B cell (primary cell): ENCODE results near the gene CDKAL1. TPM values are rescaled to one million over a fixed set of nuclear protein-coding genes. Genes with fewer than 3 reads are reported as not detected.

Source experiments
- ATAC-seq: fragments of 200-7000 bp; cut with Tn5 transposase; one replicate; pipeline ENCODE4 v1.10.0; 2021; ENCODE audit warnings: low read depth, mild to moderate bottlenecking, moderate number of reproducible peaks, moderate library complexity
- CTCF ChIA-PET: fragments of 350-600 bp; sonication (Branson Sonifier 250); formaldehyde crosslinking; loops from one replicate; lab custom pipeline; 2021; ENCODE audit warnings: antibody characterized with exemption, inconsistent platforms; lab: Charles Lee
- POLR2A ChIA-PET: fragments of 350-600 bp; sonication (Branson Sonifier 250); formaldehyde crosslinking; loops from one replicate; lab custom pipeline; 2021; ENCODE audit warnings: antibody characterized with exemption; lab: Charles Lee
- DNase-seq: peaks from one replicate; pipeline ENCODE4 v3.0.0; 2013
- H2AFZ ChIP-seq: 2 replicates; pipeline ENCODE4 v1.6.1; 2012; ENCODE audit warnings: mild to moderate bottlenecking, low read depth, low read length; ENCODE audit not compliant: insufficient read depth, poor library complexity, severe bottlenecking
- H3K27ac ChIP-seq, 2 donors: 1 replicate in 1 of 2; 2 replicates in 1 of 2; pipeline ENCODE4 v1.5.1; 2012 to 2013; ENCODE audit warnings: low read length in 2 of 2, mild to moderate bottlenecking in 2 of 2, moderate library complexity in 1 of 2
- H3K27me3 ChIP-seq, 4 experiments: fragments of 200-600 bp in 1 of 4; sonication (generic) in 1 of 4; replicated peaks in 1 of 4; 1 replicate in 2 of 4; 2 replicates in 2 of 4; pipeline versions ENCODE4 v1.6.1 to v1.7.0; 2013 to 2016; ENCODE audit warnings: low read length in 3 of 4, mild to moderate bottlenecking in 2 of 4, mixed read lengths in 1 of 4, moderate library complexity in 1 of 4; ENCODE audit not compliant: insufficient read depth in 4 of 4, control insufficient read depth in 3 of 4; ENCODE audit errors: control extremely low read depth in 1 of 4
- H3K36me3 ChIP-seq, 2 experiments: replicated peaks in 1 of 2; 1 replicate in 1 of 2; 2 replicates in 1 of 2; pipeline versions ENCODE4 v1.6.1 to v1.7.1; 2013; ENCODE audit warnings: low read length in 1 of 2; ENCODE audit not compliant: insufficient read depth in 2 of 2, control insufficient read depth in 1 of 2; ENCODE audit errors: control extremely low read depth in 1 of 2, extremely low read depth in 1 of 2
- H3K4me1 ChIP-seq, 2 donors: fragments of 200-600 bp in 1 of 2; sonication (generic) in 1 of 2; 1 replicate in 1 of 2; 2 replicates in 1 of 2; pipeline versions ENCODE4 v1.5.1 to v1.6.1; 2013 to 2017; ENCODE audit warnings: low read length in 2 of 2; ENCODE audit not compliant: control insufficient read depth in 2 of 2, insufficient read depth in 2 of 2
- H3K4me2 ChIP-seq: replicated peaks from 2 replicates; pipeline ENCODE3; 2012; ENCODE audit warnings: mild to moderate bottlenecking, low read depth, low read length; ENCODE audit not compliant: poor library complexity, severe bottlenecking
- H3K4me3 ChIP-seq, 5 experiments: fragments of 200-600 bp in 1 of 5; sonication (generic) in 1 of 5; 1 replicate in 3 of 5; 2 replicates in 2 of 5; pipeline versions ENCODE4 v1.5.1 to v1.7.0; 2011 to 2016; ENCODE audit warnings: low read length in 4 of 5, mild to moderate bottlenecking in 4 of 5, low read depth in 2 of 5, control low read depth in 1 of 5, moderate library complexity in 1 of 5; ENCODE audit not compliant: insufficient read depth in 1 of 5; ENCODE audit errors: control extremely low read depth in 1 of 5, extremely low read depth in 1 of 5
- H3K79me2 ChIP-seq: fragments of 200-600 bp; sonication (generic); one replicate; pipeline ENCODE4 v1.6.0; 2016; ENCODE audit warnings: low read length; ENCODE audit not compliant: control insufficient read depth, insufficient read depth
- H3K9ac ChIP-seq: fragments of 200-600 bp; sonication (generic); 2 replicates; pipeline ENCODE4 v1.6.1; 2017; ENCODE audit warnings: mild to moderate bottlenecking, low read length, moderate library complexity
- H3K9me3 ChIP-seq, 3 donors: one replicate each; pipeline versions ENCODE4 v1.6.1 to v1.7.1; 2013; ENCODE audit warnings: low read length in 2 of 3; ENCODE audit not compliant: control insufficient read depth in 2 of 3, insufficient read depth in 1 of 3; ENCODE audit errors: control extremely low read depth in 1 of 3
- H4K20me1 ChIP-seq: 2 replicates; pipeline ENCODE4 v1.6.0; 2012; ENCODE audit warnings: mild to moderate bottlenecking, low read length; ENCODE audit not compliant: insufficient read depth, control insufficient read depth, poor library complexity, severe bottlenecking
- H3K27ac Mint-ChIP-seq: one replicate; pipeline ENCODE4 v1.8.0; 2021; ENCODE audit warnings: mixed read lengths
- H3K27me3 Mint-ChIP-seq: one replicate; pipeline ENCODE4 v1.8.0; 2021; ENCODE audit warnings: mixed read lengths
- H3K4me1 Mint-ChIP-seq: one replicate; pipeline ENCODE4 v1.8.0; 2021; ENCODE audit warnings: mixed read lengths
- H3K4me3 Mint-ChIP-seq: one replicate; pipeline ENCODE4 v1.8.0; 2021; ENCODE audit warnings: mixed read lengths
- H3K9me3 Mint-ChIP-seq: one replicate; pipeline ENCODE4 v1.8.0; 2022; ENCODE audit warnings: mixed read lengths; ENCODE audit not compliant: insufficient read depth
- CTCF ChIP-seq: fragments of 200-600 bp; IDR thresholded peaks from one replicate; pipeline ENCODE4 v1.8.0; 2022; ENCODE audit warnings: antibody characterized with exemption, mild to moderate bottlenecking
- EZH2 ChIP-seq: IDR thresholded peaks from 2 replicates; pipeline ENCODE4 v1.6.1; 2012; ENCODE audit warnings: borderline replicate concordance, low read depth, mild to moderate bottlenecking, moderate library complexity, low read length; ENCODE audit not compliant: insufficient read depth, poor library complexity, severe bottlenecking
- WGBS: methylation state at CpG from one replicate; pipeline ENCODE4 v1.1.5; 2013; ENCODE audit warnings: missing lambda C conversion rate; ENCODE audit not compliant: insufficient coverage; 5-methylcytosine and 5-hydroxymethylcytosine counted together
- intact Hi-C: fragments of 100-400 bp; cut with micrococcal nuclease; formaldehyde crosslinking; loops from one replicate; pipeline ENCODE4 v1.10.0; 2022
- polyA plus RNA-seq: library from polyadenylated mRNA; depleted of rRNA; stranded (reverse); fragments of >200 nt; gene quantifications from 2 replicates; pipeline ENCODE4 v1.2.3, GENCODE V29; 2012
- total RNA-seq, 2 donors: library from RNA; stranded (reverse); fragments of 120-200 nt in 1 of 2; gene quantifications; 1 replicate in 1 of 2; 2 replicates in 1 of 2; pipeline versions ENCODE4 v1.2.3 to v1.2.4, GENCODE V29; 2013 to 2022

CDKAL1 gene
- total and polyA plus RNA-seq, 2 donors (not counting 1 experiment from before 2014, with no cell fraction given), result 6.1 to 33.3 TPM

- Histone ChIP-seq H3K27me3 (no peaks in the 10 kb centered on the region), H3K4me3 (no peak overlapping the region), H3K27ac (no peak overlapping the region), H3K9ac (no peak overlapping the region), H3K4me2 (no peak overlapping the region), H3K36me3 (peaks cover 0 to 8% of the 10 kb centered on the region in 2 experiments), H3K9me3 (no peaks in the 10 kb centered on the region), H3K79me2 (no peaks in the 10 kb centered on the region), H4K20me1 (no peaks in the 10 kb centered on the region), H3K4me1 (no peaks in the 10 kb centered on the region), H2AFZ (no peak overlapping the region)
- Mint-ChIP-seq H3K9me3 (no peaks in the 10 kb centered on the region), H3K27me3 (no peaks in the 10 kb centered on the region), H3K4me3 (no peak overlapping the region), H3K4me1 (no peaks in the 10 kb centered on the region), H3K27ac (no peak overlapping the region)
- ChIA-PET CTCF (no interaction called here), POLR2A (no interaction called here)
- intact Hi-C loops, result no loop called here
- ATAC-seq (no peak), DNase-seq (no peak)
- TF ChIP-seq EZH2 (no peak), CTCF (no peak)
- WGBS, result no CpG with 5 or more reads among the region's 1 CpG
These were observed 312.4 kb downstream of the CDKAL1 start for GRCh38 chr6:20846602-20847028.

GRCh38 chr6:20847904-20848303 lies 313.6 kb downstream of the CDKAL1 start:
- Mint-ChIP-seq H3K27me3 (no peaks in the 10 kb centered on the region), H3K4me1 (no peaks in the 10 kb centered on the region)
- TF ChIP-seq EZH2, result no peak
- no peak for TF ChIP-seq CTCF

More at GRCh38 chr6:20847904-20848303, 313.6 kb downstream of the CDKAL1 start:
- no peaks in the 10 kb centered on the region for H3K27me3 ChIP-seq
- no peaks in the 10 kb centered on the region for H3K79me2 ChIP-seq
- no peak overlapping the region for H3K4me3 ChIP-seq
- no peak for DNase-seq
- no peaks in the 10 kb centered on the region for H3K4me1 ChIP-seq
- intact Hi-C loops, result no loop called here
- ChIA-PET POLR2A (no interaction called here), CTCF (no interaction called here)
- ATAC-seq, result no peak
- 92% methylated on average over 1 of the region's 3 CpGs for WGBS
- no peaks in the 10 kb centered on the region for H3K9me3 ChIP-seq
- no peaks in the 10 kb centered on the region for H4K20me1 ChIP-seq
- no peak overlapping the region for H3K27ac Mint-ChIP-seq
- H3K27ac ChIP-seq, result no peak overlapping the region
- peaks cover 0 to 8% of the 10 kb centered on the region in 2 experiments for H3K36me3 ChIP-seq
- no peak overlapping the region for H3K4me2 ChIP-seq
- H2AFZ ChIP-seq, result no peak overlapping the region
- H3K9me3 Mint-ChIP-seq, result no peaks in the 10 kb centered on the region
- no peak overlapping the region for H3K9ac ChIP-seq
- H3K4me3 Mint-ChIP-seq, result no peak overlapping the region
